Effector memory CD4-positive, alpha-beta T cell (primary cell): ENCODE measurements around the gene LRIG2.
"Not testable (repeated sequence)": the region's sequence is repeated elsewhere in the genome, so short reads cannot be mapped to it uniquely, and the experiment has no call there.

ENCODE experiments used
- DNase-seq, 3 donors: peaks; one replicate each; pipeline ENCODE4 v3.0.0-alpha.2; 2020
- H3K27ac ChIP-seq: 2 replicates; pipeline ENCODE4 v1.7.0; 2013; ENCODE audit warnings: mild to moderate bottlenecking, low read length, moderate library complexity; ENCODE audit not compliant: insufficient read depth, poor library complexity, severe bottlenecking
- H3K27me3 ChIP-seq: replicated peaks from 2 replicates; pipeline ENCODE4 v1.7.0; 2013; ENCODE audit warnings: mild to moderate bottlenecking, low read length; ENCODE audit not compliant: insufficient read depth, control insufficient read depth, poor library complexity, severe bottlenecking
- H3K36me3 ChIP-seq: 2 replicates; pipeline ENCODE4 v1.7.0; 2013; ENCODE audit warnings: mild to moderate bottlenecking, low read length, moderate library complexity; ENCODE audit not compliant: control insufficient read depth, insufficient read depth
- H3K4me1 ChIP-seq: 2 replicates; pipeline ENCODE4 v1.7.0; 2013; ENCODE audit warnings: low read length, mild to moderate bottlenecking; ENCODE audit not compliant: control insufficient read depth, insufficient read depth, poor library complexity, severe bottlenecking
- H3K4me3 ChIP-seq: 2 replicates; pipeline ENCODE4 v1.7.0; 2013; ENCODE audit warnings: low read length, low read depth, mild to moderate bottlenecking; ENCODE audit not compliant: insufficient read depth, poor library complexity, severe bottlenecking
- H3K9me3 ChIP-seq: 2 replicates; pipeline ENCODE4 v1.7.0; 2013; ENCODE audit warnings: mild to moderate bottlenecking, low read length, moderate library complexity; ENCODE audit not compliant: control insufficient read depth

Gene LRIG2

GRCh38 chr1:113150494-113150893 lies 77.5 kb downstream of the LRIG2 start:
- H3K4me3 ChIP-seq, H3K27me3 ChIP-seq, H3K27ac ChIP-seq, H3K36me3 ChIP-seq, DNase-seq, H3K9me3 ChIP-seq: not testable (repeated sequence)
- H3K4me1 ChIP-seq: peaks cover 11% of the 10 kb centered on the region

GRCh38 chr1:113153116-113153803 lies 80.3 kb downstream of the LRIG2 start:
- H3K9me3 ChIP-seq: no peaks in the 10 kb centered on the region
- no peak overlapping the region for H3K27ac ChIP-seq
- DNase-seq: no peak
- no peaks in the 10 kb centered on the region for H3K4me1 ChIP-seq
- no peak overlapping the region for H3K4me3 ChIP-seq
- no peaks in the 10 kb centered on the region for H3K36me3 ChIP-seq
- H3K27me3 ChIP-seq: no peaks in the 10 kb centered on the region

GRCh38 chr1:113156368-113156767 lies 83.4 kb downstream of the LRIG2 start:
- Histone ChIP-seq H3K9me3 (no peaks in the 10 kb centered on the region), H3K36me3 (no peaks in the 10 kb centered on the region), H3K4me1 (no peaks in the 10 kb centered on the region), H3K4me3 (no peak overlapping the region), H3K27me3 (no peaks in the 10 kb centered on the region), H3K27ac (no peak overlapping the region)
- DNase-seq: no peak

DNA sequence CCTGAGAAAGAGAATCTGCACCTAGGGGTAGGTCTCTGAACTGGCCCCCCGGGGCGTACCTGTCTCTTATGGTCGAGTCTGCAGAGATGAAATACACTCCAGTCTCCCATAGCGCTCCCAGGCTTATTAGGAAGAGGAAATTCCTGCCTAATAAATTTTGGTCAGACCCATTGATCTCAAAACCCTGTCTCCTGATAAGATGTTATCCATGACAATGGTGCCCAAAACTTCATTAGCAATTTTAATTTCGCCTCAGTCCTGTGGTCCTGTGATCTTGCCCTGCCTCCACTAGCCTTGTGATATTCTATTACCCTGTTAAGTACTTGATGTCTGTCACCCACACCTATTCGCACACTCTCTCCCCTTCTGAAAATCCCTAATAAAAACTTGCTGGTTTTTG lies 85.7 kb downstream of the LRIG2 start:
- not testable (repeated sequence) for H3K27me3 ChIP-seq, H3K4me3 ChIP-seq, H3K27ac ChIP-seq, H3K4me1 ChIP-seq, H3K9me3 ChIP-seq, H3K36me3 ChIP-seq, DNase-seq

DNA sequence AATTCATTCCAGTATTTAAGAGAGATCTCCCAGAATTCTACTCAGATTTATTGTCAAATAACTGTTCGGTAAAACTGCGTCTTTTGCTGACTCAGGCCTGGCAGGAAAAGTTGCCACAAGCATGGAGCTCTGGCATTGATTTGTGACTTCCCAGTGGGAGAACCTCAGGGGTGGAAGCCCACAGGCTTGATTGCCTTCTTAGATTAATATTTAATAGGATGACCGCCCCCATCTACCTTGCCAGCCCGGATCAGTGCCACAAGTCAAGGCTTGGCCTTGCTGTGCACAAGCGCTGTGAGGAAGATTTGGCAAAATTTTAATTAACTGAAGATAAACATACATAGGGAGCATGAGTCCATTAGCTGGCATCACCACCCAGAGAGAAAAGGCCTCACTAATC lies 93.5 kb downstream of the LRIG2 start:
- DNase-seq: no peak
- no peaks in the 10 kb centered on the region for H3K9me3 ChIP-seq
- H3K4me3 ChIP-seq: no peak overlapping the region
- no peaks in the 10 kb centered on the region for H3K36me3 ChIP-seq
- no peaks in the 10 kb centered on the region for H3K4me1 ChIP-seq
- H3K27me3 ChIP-seq: no peaks in the 10 kb centered on the region
- H3K27ac ChIP-seq: no peak overlapping the region

DNA sequence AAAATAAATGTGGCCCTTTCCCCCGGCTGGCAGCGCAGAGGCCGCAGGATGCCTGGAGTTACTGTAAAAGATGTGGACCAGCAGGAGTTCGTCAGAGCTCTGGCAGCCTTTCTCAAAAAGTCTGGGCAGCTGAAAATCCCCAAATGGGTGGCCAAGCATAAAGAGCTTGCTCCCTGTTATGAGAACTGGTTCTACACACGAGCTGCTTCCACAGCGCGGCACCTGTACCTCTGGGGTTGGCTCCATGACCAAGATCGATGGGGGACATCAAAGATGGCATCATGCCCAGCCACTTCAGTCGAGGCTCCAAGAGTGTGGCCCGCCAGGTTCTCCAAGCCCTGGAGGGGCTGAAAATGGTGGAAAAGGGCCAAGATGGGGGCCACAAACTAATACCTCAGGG lies 95.9 kb downstream of the LRIG2 start:
- Histone ChIP-seq H3K27me3 (no peaks in the 10 kb centered on the region), H3K9me3 (no peaks in the 10 kb centered on the region), H3K36me3 (no peaks in the 10 kb centered on the region), H3K4me1 (no peaks in the 10 kb centered on the region), H3K4me3 (no peak overlapping the region), H3K27ac (no peak overlapping the region)
- DNase-seq: no peak

DNA sequence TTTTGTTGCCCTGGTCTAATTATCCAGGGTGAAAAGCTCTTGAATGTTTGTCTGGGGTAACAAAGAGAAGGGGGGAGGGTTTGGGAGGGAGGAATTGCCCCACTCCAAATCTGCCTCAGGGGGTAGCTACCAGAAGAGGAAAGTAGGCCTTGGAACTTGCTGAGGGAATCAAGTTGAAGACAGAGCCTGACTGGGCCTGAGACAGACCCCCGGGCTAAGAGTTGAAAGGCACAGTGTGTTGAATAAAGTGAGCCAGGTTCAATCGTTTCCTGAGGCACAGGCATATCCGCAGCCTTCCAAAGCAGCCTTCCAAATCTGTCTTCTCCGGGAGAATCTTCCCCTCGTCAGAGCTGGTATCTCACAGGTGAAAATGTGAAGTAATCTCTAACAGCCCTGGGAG lies 96.6 kb downstream of the LRIG2 start:
- H3K4me1 ChIP-seq: no peaks in the 10 kb centered on the region
- no peak overlapping the region for H3K4me3 ChIP-seq
- DNase-seq: no peak
- no peak overlapping the region for H3K27ac ChIP-seq
- no peaks in the 10 kb centered on the region for H3K27me3 ChIP-seq
- H3K36me3 ChIP-seq: no peaks in the 10 kb centered on the region
- H3K9me3 ChIP-seq: no peaks in the 10 kb centered on the region

- Histone ChIP-seq H3K4me1 (no peaks in the 10 kb centered on the region), H3K27ac (no peak overlapping the region), H3K4me3 (no peak overlapping the region), H3K36me3 (no peaks in the 10 kb centered on the region), H3K9me3 (no peaks in the 10 kb centered on the region), H3K27me3 (no peaks in the 10 kb centered on the region)
- no peak for DNase-seq
Measured at GRCh38 chr1:113170519-113170918, 97.5 kb downstream of the LRIG2 start.

DNA sequence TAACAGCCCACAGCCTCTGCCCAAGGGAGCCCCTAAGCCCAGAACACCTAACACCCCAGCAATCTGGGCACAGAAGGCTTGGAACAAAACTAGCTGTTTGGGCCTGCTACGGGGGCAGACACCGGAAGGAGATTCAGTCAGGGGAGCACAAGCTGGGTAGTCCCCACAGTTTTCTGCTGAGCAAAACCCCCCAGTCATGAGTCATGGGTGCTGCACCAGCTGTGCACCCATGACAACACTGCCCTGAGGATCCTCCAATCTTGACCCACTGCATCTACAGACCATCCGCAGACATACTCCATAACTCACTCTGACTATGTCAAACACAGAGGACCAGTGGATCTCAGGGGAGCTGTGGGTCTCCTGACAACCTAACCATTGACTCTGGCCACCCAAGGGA lies 105.1 kb downstream of the LRIG2 start:
- no peak for DNase-seq
- Histone ChIP-seq H3K27ac (no peak overlapping the region), H3K4me1 (no peaks in the 10 kb centered on the region), H3K4me3 (no peak overlapping the region), H3K27me3 (no peaks in the 10 kb centered on the region), H3K36me3 (no peaks in the 10 kb centered on the region), H3K9me3 (no peaks in the 10 kb centered on the region)

DNA sequence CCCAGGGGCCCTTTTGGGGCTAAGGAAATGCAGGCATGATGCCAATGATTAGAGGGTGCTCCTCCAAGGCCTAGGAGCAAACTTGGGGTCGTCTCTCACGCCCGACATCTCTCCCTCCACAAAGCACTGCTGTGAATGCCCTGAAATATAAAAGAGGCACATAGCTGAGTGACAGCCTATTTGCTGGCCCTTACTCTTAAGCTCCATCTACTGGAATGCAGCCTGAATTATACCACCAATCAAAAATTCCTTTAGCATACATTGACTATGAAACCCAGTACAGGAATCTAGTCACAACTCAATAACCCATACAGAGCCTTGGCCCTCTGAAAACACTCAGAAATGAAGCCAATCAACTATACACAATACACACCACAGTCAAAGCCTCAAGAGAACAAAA lies 105.5 kb downstream of the LRIG2 start:
- Histone ChIP-seq H3K4me3 (no peak overlapping the region), H3K4me1 (no peaks in the 10 kb centered on the region), H3K36me3 (no peaks in the 10 kb centered on the region), H3K9me3 (no peaks in the 10 kb centered on the region), H3K27ac (no peak overlapping the region), H3K27me3 (no peaks in the 10 kb centered on the region)
- DNase-seq: no peak
